HS-5 (cell line): ENCODE measurements around the gene PRRX1.

ENCODE experiments used
- DNase-seq: peaks from one replicate; pipeline ENCODE4 v3.0.0-alpha.2; 2012; ENCODE audit warnings: low read depth

The PRRX1 gene

DNA sequence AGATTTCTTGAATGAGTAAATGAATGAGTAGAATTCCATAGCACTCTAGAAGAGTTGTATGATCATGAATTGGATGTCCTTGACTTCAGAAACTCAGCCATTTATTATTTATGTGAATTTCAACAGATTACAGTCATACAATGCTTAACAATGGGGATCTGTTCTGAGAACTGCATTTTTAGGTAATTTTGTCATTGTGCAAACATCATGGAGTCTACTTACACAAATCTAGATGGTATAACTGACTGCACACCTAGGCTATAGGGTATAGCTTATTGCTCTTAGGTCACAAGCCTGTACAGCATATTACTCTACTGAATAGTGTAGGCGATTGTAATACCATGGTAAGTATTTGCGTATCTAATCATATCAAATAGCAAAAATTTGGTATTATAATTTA is 59.6 kb downstream of the PRRX1 start:
- DNase-seq, result no peak

DNA sequence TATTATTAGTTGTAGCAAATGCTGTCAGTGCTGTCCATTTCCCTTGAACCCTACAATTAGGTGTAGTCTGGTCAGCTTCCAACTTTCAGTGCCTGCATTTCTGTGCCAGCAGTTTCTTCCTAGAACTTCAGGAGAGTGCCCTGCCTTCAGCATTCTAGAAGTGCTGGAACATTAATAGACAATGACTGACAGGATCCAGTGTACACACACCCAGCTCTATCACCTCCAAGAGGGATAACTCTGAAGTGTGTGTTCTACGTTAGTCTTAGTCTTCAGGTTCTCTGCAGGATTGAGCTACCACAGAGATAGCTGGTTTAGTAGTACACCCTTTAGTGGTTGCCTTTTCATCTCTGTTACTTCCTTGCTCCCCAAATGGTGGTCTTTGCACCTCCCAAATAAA is 61.4 kb downstream of the PRRX1 start:
- DNase-seq, result no peak

DNA sequence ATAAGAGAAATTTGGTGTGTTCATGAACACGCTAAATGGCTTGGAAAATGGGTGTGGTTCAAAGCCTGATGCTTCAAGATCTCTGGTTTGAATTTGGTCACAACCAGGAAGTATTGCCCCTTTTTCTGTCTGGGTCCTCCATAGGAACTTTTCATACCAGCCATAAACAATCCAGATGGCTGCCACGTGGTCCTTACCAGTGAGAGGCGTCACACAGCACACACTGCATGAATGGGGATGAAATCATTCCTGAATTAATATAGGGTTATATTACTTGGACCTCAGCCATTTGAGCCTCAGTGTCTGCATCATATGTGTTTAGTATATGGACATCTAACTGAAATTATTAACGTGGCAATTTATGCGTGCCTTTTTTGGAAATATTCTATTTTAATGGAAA is 64.0 kb downstream of the PRRX1 start:
- no peak for DNase-seq

DNA sequence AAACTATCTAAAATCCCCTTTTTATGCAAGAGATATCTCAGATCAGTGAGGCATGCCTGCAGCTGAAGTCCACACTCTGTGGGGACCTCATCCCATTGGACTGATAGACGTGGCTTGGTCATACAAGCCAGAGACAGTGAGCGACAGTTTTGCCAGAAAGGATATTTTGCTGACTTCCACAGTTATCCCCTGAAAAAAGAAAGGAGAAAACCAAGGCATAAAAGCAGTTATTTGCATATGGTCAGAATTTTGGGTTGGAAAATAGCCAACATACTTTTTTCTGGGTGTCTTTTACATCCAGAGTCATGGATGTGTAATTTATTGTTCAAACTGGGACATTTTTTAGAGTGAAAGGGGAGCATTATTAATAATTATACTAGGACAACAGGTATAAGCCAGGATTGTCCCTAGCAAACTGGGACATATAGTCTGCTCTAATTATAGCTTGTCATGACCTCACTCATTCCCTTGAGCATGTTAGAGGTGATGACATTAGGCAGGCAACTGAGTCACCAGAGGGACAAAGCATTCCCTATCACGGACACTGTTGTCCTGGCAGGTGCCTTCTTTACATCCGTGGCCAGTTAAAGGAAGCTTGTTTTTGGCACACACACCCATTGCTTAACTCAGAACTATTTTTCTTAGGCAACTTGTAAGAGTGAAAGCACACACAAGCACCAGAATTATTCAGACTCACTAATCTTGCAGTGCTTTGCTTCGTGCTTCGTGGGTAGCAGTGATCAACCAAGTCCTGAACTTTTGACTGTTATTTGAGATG is 65.5 kb downstream of the PRRX1 start:
- DNase-seq, result no peak

GRCh38 chr1:170730014-170730413 is 66.1 kb downstream of the PRRX1 start:
- no peak for DNase-seq

DNA sequence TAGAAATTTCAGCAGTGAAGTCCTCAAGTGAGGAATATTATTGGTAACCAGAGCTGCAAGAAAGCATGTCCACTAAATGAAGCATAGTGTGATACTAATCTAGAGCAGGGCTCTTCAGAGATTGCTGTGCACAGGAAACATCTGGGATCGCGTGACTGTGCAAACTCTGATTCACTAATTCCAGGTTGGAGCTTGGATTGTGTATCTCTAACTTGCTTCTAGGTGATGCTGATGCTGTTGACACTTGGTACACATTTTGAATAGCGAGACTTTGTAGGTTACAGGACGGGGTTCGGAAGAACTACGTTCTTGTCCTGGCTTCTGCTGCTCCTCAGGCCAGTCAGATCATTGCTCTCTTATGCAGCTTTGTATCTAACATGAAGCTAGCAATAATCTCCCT is 66.5 kb downstream of the PRRX1 start:
- DNase-seq, result no peak

DNA sequence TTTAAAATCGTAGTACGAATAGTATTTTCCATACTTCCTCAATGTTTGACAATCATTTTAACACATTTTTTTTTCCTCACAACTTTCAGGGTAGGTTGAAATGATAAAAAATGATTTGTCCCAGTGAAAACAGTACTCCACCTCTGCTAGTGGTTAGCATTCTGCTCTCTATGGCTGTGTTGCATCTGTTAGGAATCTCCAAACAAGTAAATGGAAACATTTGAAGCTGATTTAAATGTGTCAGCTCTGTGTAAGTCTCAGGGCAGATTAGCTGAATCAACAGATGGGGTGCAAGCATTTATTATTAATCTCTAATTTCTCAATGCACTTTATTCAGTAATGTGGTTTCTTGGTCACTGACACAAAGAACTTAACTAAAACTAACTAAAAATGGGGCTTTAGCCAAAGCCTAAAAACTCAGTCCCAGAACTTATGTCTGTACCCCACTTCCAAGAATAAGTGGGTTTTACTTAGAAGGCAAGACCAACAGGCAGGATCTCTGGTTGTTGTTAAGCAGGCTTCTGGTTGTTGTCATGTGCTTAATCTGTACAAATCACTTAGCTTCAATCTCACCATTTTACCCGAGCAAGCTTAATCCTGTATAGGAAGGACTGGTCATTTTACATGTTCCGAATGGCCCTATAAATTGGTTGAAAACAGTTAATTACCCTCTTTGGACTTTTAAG is 67.8 kb downstream of the PRRX1 start:
- no peak for DNase-seq

- no peak for DNase-seq
These were observed 68.3 kb downstream of the PRRX1 start for GRCh38 chr1:170732252-170732588.

DNA sequence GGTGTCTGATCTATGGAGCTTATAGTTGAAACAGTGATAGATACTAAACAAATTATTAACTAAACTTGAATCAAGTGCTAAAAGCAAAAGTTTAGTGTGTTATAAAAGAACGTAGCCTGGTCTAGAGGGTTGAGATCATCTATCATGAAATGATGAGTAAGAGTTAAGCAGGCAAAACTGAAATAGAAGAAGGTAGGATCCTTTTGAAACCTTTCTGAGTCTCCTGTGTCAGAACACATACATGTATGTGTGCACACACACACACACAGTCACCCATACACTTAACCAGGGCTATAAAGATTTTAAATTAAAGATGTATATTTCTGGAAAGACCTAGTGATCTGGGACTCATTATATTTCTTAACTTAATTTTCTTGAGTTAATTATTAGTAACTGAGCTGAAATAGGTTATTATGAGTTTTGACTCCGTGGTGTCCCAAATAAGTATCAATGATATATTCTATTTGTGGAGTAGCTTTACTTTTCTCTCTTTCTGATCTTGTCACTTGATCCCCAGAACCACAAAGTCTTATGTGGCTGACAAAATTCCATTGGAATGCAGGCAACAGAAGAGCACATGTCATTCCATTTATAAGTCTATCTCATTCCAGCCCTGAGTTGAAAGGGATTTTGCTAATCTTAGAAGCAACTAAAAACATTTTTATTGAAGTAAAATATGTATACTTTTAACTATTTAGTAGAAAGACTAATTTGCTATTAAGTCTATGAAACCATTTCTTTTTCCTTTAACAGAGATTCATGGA is 70.7 kb downstream of the PRRX1 start:
- no peak for DNase-seq

DNA sequence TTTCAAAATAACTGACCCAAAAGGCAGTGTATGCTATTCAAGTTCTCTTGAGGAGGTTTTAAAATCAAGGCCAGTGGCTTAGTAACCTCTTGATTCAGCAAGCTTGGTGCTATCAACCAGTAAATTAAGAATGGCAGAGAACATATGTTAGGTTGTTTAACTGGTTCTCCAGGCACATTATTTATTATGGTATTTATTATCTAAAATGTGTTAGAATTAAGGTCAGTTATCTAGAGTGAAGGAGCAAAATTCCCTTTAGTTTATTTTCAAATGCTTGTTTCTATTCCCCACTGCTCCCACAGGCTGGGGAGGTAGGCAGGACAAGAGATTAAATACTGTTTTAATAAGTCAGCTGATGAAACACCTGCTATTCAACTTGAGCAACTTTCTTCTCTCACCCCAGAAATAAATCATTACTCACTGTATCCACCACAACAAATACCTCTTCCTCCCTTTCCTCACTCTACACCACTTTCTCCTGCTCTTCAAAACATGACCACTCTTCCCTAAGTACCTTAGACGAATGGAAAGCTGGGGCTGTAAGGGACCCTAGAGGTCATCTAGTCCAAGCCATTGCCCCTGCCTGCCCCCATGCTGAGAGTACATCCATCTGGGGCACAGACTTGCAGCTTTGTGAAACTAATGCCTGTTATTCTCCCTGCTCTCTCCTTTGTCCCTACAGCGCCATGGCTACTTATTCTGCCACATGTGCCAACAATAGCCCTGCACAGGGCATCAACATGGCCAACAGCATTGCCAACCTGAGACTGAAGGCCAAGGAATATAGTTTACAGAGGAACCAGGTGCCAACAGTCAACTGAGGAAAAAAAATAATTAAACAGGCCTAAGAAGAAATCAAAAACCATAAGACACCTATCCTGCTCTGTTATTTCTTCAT is 71.7 kb downstream of the PRRX1 start:
- no peak for DNase-seq

GRCh38 chr1:170739803-170740202 is 75.9 kb downstream of the PRRX1 start:
- no peak for DNase-seq

- no peak for DNase-seq
These were observed 77.7 kb downstream of the PRRX1 start for GRCh38 chr1:170741678-170742077.

GRCh38 chr1:170742600-170742999 is 78.7 kb downstream of the PRRX1 start:
- DNase-seq, result no peak

DNA sequence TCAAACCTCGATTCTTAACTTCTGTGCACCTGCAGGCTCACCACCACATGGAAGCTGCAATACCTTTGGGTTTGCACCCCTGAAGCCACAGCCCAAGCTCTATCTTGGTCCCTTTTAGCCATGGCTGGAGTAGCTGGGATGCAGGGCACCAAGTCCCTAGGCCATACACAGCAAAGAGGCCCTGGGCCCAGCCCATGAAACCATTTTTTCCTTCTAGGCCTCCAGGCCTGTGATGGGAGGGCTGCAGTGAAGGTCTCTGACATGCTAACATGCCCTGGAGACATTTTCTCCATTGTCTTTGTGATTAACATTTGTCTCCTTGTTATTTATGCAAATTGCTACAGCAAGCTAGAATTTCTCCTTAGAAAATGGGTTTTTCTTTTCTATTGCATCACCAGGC is 79.2 kb downstream of the PRRX1 start:
- no peak for DNase-seq

DNA sequence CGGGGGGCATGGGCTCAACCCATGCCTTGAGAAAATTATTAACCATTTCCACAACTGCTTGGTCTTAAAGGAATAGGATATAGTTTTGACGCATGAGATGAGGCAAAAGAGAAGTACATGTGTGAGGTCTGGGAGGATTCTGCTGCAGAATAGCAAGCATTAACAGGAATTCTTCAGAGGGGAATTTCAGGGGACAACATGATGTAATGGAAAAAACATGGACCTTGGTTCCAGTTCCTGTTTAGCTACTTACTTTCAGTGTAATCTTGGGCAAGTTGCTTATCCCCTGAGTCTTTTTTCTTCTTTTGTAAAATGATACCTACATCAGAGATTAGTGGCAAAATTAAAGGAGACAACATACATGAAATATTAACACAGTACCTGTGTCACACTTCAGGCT is 85.6 kb downstream of the PRRX1 start:
- DNase-seq, result no peak

- no peak for DNase-seq
These were observed 86.0 kb downstream of the PRRX1 start for GRCh38 chr1:170749959-170750358.

DNA sequence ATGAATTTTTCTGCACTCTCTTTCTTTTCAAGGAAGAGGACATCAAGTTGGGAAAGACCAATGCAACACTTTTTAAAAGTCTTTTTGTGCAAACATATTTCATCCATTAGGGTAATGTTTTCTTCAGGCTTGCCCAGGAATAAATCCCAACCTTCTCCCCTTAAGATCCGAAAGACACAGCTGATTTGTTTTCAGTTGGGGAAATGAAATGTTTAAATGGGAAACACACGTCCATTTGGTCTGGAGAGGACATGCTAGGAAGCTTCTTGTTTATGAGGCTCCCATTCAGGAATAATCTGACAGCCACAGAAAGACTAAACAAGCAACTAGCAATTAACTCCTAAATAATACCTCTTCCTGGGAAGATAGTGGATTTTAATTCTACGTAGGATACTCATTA is 91.9 kb downstream of the PRRX1 start:
- DNase-seq, result no peak

DNA sequence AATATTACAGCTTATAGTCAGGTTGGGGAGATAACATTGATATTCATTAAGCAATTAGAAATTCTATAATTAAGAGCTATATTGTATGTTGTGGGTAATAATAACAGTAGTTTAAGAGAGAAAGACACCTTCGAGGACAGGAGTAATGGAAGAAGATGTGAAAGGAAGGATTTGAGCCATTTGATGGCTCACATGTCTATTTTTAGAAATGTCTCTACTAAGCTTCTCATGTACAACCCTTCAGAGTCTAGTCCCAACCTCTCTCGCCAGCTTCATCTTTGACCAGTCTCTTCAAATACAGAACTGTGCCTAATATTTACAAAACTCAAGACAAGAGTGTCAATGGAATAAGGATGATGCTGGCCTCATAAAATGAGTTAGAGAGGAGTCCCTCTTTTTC is 95.1 kb downstream of the PRRX1 start:
- no peak for DNase-seq

- no peak for DNase-seq
These were observed 101.3 kb downstream of the PRRX1 start for GRCh38 chr1:170765279-170765678.

DNA sequence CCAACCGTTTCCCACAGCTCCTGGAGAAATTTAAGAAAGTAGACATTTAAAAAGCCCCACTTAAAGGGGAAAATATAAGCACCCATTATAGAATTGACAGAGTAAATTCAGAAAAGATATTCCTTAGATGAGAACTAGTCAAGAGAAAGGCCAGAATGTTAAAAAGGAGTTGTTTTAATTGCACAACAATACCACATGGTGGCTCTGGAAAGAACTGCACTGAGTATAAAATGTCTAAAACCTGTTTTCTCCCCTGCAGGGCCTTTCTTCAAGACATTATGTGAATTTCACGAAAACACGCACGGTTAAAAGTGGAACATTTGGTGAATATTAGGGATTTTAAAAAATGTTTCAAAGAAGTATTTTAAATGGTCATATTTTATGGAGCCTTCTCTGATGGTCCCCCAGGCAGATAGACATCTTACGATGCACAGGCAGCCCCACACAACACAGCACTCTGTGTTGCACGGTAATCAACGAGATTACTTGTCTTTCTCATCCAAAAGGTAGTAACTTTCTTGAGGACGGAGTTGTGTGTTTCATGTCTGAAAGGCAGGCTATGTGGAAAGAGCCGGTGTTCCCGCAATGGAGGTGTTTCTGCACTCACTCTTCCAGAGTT is 101.9 kb downstream of the PRRX1 start:
- DNase-seq, result no peak

GRCh38 chr1:170768929-170769328 is 105.0 kb downstream of the PRRX1 start:
- DNase-seq, result no peak

GRCh38 chr1:170769691-170770090 is 105.8 kb downstream of the PRRX1 start:
- no peak for DNase-seq
